ENCODE data around the gene MPRIP. TPM values are rescaled to one million over a fixed set of nuclear protein-coding genes. Genes with fewer than 3 reads are reported as not detected.

MPRIP gene
- polyA plus RNA-seq, 1 donor from 2014 or later: 47.3 TPM

- Histone ChIP-seq H3K9ac (ENCODE audit: low read length) (no peak overlapping the region), H3K27ac (ENCODE audit: low read length) (no peak overlapping the region), H4K20me1 (ENCODE audit: insufficient read depth) (no peaks in the 10 kb centered on the region), H3K79me2 (replicated peaks; ENCODE audit: insufficient read depth, low read length) (no peaks in the 10 kb centered on the region), H2AFZ (ENCODE audit: low read depth, low read length) (no peak overlapping the region), H3K9me3 (ENCODE audit: low read length) (no peaks in the 10 kb centered on the region), H3K4me2 (ENCODE audit: low read length) (no peak overlapping the region), H3K27me3 (ENCODE audit: insufficient read depth, low read depth, low read length) (no peaks in the 10 kb centered on the region), H3F3A (ENCODE audit: insufficient read depth, low read length, poor library complexity, severe bottlenecking) (no peaks in the 10 kb centered on the region), H3K4me3 (ENCODE audit: low read length) (no peak overlapping the region), H3K9me2 (ENCODE audit: insufficient read depth, low read length) (no peaks in the 10 kb centered on the region), H3K36me3 (ENCODE audit: insufficient read depth, low read length) (peaks cover 1% of the 10 kb centered on the region)
- TF ChIP-seq EP300 (conservative IDR thresholded peaks at IDR 0.05; ENCODE audit: poor library complexity, severe bottlenecking) (no peak), RAD21 (conservative IDR thresholded peaks at IDR 0.05) (no peak), POLR2AphosphoS5 (IDR thresholded peaks at IDR 0.05) (no peak), REST (IDR thresholded peaks at IDR 0.05; ENCODE audit: borderline replicate concordance) (no peak), TAF1 (IDR thresholded peaks at IDR 0.05; ENCODE audit: low read depth) (no peak), CTCF (IDR thresholded peaks at IDR 0.05; ENCODE audit: poor library complexity, severe bottlenecking) (no peak), MXI1 (conservative IDR thresholded peaks at IDR 0.05; ENCODE audit: poor library complexity, severe bottlenecking) (no peak), EZH2 (IDR thresholded peaks at IDR 0.05; ENCODE audit: borderline replicate concordance, insufficient read depth, low read length, poor library complexity, severe bottlenecking) (no peak), SMC3 (conservative IDR thresholded peaks at IDR 0.05; ENCODE audit: poor library complexity) (no peak)
These were observed 179.1 kb downstream of the MPRIP start for GRCh38 chr17:17221329-17221728.

GRCh38 chr17:17223736-17224135, 181.5 kb downstream of the MPRIP start:
- Histone ChIP-seq H3K9me3 (ENCODE audit: low read length) (no peaks in the 10 kb centered on the region), H3K27me3 (ENCODE audit: insufficient read depth, low read depth, low read length) (no peaks in the 10 kb centered on the region), H3K79me2 (replicated peaks; ENCODE audit: insufficient read depth, low read length) (no peaks in the 10 kb centered on the region), H3F3A (ENCODE audit: insufficient read depth, low read length, poor library complexity, severe bottlenecking) (no peaks in the 10 kb centered on the region), H2AFZ (ENCODE audit: low read depth, low read length) (no peak overlapping the region), H3K9ac (ENCODE audit: low read length) (no peak overlapping the region), H3K27ac (ENCODE audit: low read length) (no peak overlapping the region), H4K20me1 (ENCODE audit: insufficient read depth) (no peaks in the 10 kb centered on the region), H3K9me2 (ENCODE audit: insufficient read depth, low read length) (no peaks in the 10 kb centered on the region), H3K36me3 (ENCODE audit: insufficient read depth, low read length) (peaks cover 6% of the 10 kb centered on the region), H3K4me2 (ENCODE audit: low read length) (no peak overlapping the region), H3K4me3 (ENCODE audit: low read length) (no peak overlapping the region)
- TF ChIP-seq EZH2 (IDR thresholded peaks at IDR 0.05; ENCODE audit: borderline replicate concordance, insufficient read depth, low read length, poor library complexity, severe bottlenecking): no peak
- no peak for TF ChIP-seq CTCF (IDR thresholded peaks at IDR 0.05; ENCODE audit: poor library complexity, severe bottlenecking)
